ENCODE data around the gene HIP1.

DNA sequence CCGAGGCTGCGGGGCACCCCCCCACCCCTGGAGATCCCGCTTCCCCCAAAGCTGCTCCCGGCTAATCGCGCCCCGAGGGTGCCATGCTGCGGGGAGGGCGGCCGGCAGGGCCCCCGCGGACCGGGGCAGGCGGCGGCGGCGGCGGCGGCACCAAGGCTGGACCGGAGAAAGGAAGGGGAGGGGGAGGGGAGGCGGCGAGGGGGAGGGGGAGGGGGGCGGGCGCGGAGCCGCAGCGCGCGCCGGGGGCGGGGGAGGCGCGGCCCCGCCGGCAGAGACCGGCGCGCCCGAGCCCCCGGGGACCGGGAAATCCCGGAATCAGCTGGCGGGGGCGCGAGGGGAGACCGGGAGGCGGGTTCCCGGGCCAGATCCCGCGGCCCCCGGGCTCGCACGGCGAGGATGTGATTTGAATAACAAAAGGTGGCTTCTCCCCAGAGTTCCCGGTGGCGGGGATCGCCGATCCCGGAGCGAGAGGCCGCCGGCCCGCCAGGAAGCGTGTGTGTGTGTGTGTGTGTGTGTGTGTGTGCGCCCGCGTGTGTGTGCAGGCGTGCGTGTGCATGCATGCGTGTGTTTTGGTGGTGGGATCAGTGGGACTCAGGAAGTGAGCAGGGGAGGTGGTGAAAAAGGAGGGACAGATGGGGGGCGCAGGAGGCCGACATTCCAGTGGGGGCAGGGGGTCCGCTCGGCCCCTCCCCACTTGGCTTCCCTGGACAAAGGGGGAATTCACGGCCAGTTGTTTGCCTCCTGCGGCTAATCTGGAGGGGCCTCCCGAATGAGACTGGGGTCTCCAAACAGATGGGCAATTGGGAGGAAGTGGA lies 99.5 kb downstream of the HIP1 start:
- no peak for TF ChIP-seq CTBP1 (IDR thresholded peaks at IDR 0.05; ENCODE audit: borderline replicate concordance)
- TF ChIP-seq FOXM1 (IDR thresholded peaks at IDR 0.05; ENCODE audit: borderline replicate concordance): no peak
- TF ChIP-seq FOXA1 (IDR thresholded peaks at IDR 0.05): no peak
- TF ChIP-seq SP1 (IDR thresholded peaks at IDR 0.05): no peak
- TF ChIP-seq TARDBP (IDR thresholded peaks at IDR 0.05): no peak
- no peak for TF ChIP-seq ARNT (IDR thresholded peaks at IDR 0.05)

Data from HEK293T (cell line).